GM10266 (cell line): ENCODE results near the gene FAM174B.

Experiments used
- DNase-seq: peaks from one replicate; pipeline ENCODE4 v3.0.0; 2012; ENCODE audit errors: extremely low spot score
- CTCF ChIP-seq: IDR thresholded peaks from 2 replicates; pipeline ENCODE4 v1.5.1; 2012; ENCODE audit warnings: mild to moderate bottlenecking, low read depth; ENCODE audit not compliant: control insufficient read depth, insufficient read depth; ENCODE audit errors: missing control alignments

Gene FAM174B

GRCh38 chr15:92665100-92665555, 9.6 kb upstream of the FAM174B start:
- no peak for TF ChIP-seq CTCF

GRCh38 chr15:92664178-92664900, 8.8 kb upstream of the FAM174B start:
- DNase-seq = no peak
- TF ChIP-seq CTCF = no peak

More at GRCh38 chr15:92665100-92665555, 9.6 kb upstream of the FAM174B start:
- DNase-seq = no peak

GRCh38 chr15:92663250-92663951, 7.8 kb upstream of the FAM174B start:
- no peak for TF ChIP-seq CTCF
- peak; percentile 73 for DNase-seq

GRCh38 chr15:92662762-92663161, 7.2 kb upstream of the FAM174B start:
- DNase-seq = no peak

GRCh38 chr15:92661956-92662355, 6.4 kb upstream of the FAM174B start:
- DNase-seq = no peak
- TF ChIP-seq CTCF = no peak

More at GRCh38 chr15:92662762-92663161, 7.2 kb upstream of the FAM174B start:
- TF ChIP-seq CTCF = no peak

- no peak for DNase-seq
- no peak for TF ChIP-seq CTCF
Observed at GRCh38 chr15:92661069-92661468, 5.5 kb upstream of the FAM174B start.

GRCh38 chr15:92657486-92657885, 1.9 kb upstream of the FAM174B start:
- no peak for DNase-seq
- no peak for TF ChIP-seq CTCF
